Astrocyte of the spinal cord (primary cell): ENCODE measurements around the gene UTP18.
"Not testable (repeated sequence)": the region's sequence is repeated elsewhere in the genome, so short reads cannot be mapped to it uniquely, and the experiment has no call there.

Experiments used
- DNase-seq: peaks from one replicate; pipeline ENCODE4 v3.0.0; 2011; ENCODE audit warnings: low read depth, low spot score
- H3K4me3 ChIP-seq: 2 replicates; pipeline ENCODE4 v1.5.1; 2011; ENCODE audit warnings: low read depth, mild to moderate bottlenecking, low read length, moderate library complexity
- in situ Hi-C: cut with HindIII; loops from 2 replicates; pipeline ENCODE4 v1.10.0; 2017; ENCODE audit warnings: low sequenced_read_pairs
- TF ChIP-seq, protein P1 (sequence below): IDR thresholded peaks from 2 replicates; pipeline ENCODE4 v1.5.1; 2012; ENCODE audit warnings: low read depth, mild to moderate bottlenecking, low read length, inconsistent platforms

The UTP18 gene

DNA sequence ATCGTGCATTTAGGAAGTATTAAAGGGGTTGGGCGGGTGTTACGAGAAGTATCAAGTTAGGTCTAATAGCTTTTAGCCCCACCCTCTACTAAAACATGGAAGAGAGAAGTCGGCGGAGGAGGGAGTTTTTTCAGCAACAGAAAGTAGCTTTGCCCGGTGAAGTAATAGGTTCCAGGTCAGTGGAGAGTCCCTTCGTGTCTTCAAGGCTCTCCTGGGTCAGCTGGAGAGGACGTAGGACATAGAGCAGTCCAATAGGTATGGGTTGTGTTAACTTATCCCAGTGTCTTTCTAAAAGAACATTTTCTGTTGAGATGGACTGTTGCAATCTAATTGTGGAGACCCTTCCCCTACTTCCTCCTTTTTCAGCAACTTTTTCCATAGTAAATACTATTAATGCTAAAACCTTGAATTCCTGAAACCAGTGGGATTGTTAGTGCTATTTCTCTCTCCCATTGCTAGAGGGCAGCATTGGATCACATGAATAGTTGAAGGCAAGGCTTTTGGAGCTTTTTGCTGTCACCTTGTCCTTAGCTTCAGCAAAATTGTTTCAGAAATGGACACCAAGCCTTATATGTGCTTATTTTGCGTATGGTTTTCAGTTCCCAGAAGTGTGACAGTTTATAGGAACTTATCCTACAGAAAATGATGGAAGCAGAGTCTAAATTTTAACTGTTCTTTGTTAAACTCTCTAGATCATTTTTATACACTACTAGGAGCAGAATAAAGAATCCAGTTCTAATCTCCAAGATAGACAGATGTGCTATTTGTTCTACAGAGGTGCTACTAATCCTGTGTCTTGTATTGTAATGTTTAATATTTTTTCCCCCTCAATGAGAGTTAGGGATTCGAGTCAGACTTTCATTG, 38.4 kb downstream of the UTP18 start:
- H3K4me3 ChIP-seq = no peak overlapping the region
- TF ChIP-seq, protein P1, sequence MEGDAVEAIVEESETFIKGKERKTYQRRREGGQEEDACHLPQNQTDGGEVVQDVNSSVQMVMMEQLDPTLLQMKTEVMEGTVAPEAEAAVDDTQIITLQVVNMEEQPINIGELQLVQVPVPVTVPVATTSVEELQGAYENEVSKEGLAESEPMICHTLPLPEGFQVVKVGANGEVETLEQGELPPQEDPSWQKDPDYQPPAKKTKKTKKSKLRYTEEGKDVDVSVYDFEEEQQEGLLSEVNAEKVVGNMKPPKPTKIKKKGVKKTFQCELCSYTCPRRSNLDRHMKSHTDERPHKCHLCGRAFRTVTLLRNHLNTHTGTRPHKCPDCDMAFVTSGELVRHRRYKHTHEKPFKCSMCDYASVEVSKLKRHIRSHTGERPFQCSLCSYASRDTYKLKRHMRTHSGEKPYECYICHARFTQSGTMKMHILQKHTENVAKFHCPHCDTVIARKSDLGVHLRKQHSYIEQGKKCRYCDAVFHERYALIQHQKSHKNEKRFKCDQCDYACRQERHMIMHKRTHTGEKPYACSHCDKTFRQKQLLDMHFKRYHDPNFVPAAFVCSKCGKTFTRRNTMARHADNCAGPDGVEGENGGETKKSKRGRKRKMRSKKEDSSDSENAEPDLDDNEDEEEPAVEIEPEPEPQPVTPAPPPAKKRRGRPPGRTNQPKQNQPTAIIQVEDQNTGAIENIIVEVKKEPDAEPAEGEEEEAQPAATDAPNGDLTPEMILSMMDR = peak; percentile 80
- in situ Hi-C loops = no loop called here
- DNase-seq = peak; percentile 45

DNA sequence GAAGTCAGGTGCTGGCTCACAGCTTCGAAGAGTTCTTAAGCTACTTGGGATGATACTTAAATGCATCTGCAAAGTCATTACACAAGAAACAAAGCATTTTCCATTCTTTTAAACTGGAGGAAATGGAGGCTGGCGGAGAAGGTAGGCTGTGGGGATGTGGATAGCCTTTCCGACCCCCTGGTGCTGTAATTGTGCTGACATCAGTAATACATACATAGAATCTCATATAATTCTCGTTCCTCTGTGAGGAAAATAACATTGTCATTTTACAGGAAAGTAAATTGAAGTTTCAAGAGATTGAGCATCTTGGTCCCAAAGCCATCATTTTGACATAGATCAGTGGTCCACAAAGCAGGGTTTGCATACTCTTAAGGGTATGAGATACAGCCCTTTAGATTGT, 39.5 kb downstream of the UTP18 start:
- in situ Hi-C loops = no loop called here
- no peak overlapping the region for H3K4me3 ChIP-seq
- TF ChIP-seq, protein P1 = no peak
- DNase-seq = no peak

DNA sequence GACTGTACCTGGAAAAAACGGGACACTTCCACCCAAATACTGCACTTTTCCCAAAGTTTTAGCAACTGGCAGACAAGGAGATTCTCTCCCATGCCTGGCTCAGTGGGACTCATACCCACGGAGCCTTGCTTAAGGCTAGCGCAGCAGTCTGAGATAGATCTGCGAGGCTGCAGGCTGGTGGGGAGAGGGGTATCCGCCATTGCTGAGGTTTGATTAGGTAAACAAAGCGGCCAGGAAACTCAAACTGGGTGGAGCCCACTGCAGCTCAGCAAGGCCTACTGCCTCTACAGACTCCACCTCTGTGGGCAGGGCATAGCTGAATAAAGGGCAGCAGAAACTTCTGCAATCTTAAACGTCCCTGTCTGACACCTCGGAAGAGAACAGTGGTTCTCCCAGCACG, 44.8 kb downstream of the UTP18 start:
- no peak overlapping the region for H3K4me3 ChIP-seq
- DNase-seq = no peak
- TF ChIP-seq, protein P1 = no peak
- in situ Hi-C loops = no loop called here

DNA sequence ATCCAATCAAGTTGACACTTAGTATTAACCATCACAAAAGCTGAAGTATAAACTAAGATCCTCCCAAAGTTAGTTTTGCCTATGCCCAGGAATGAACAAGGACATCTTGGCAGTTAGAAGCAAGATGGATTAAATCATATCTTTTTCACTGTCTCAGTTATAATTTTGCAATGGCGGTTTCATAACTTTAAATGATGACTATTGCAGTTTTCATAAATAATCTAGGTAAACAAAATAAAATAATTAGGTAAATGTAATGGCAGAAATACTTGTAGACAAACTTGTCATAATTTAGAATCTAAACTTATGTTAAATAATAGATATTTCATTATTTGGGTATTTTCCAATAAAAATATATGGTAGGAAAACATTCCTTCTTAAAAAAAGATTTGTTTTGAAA, 51.7 kb downstream of the UTP18 start:
- in situ Hi-C loops = not testable (repeated sequence)

DNA sequence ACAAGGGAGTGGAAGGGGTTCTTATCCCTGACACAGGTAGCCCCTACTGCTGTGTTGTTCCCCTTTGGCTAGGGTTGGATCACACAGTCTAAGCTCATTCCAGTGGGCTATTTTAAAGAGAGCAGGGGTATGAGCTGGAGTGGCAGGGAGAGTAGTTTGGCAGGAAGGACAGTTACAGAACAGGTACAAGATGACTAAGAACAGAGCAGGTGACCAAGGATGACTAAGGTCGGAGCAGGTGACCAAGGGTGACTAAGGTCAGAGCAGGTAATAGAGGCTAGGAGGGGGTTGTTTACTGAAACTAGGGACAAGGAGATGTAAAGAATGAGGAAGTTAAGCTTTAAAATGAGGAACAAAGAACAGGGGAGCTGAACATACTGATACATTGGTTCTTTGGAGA, 58.8 kb downstream of the UTP18 start:
- no peak for DNase-seq
- in situ Hi-C loops = no loop called here
- TF ChIP-seq, protein P1 = no peak
- no peak overlapping the region for H3K4me3 ChIP-seq

More for the DNA sequence above, 51.7 kb downstream of the UTP18 start:
- not testable (repeated sequence) for DNase-seq, H3K4me3 ChIP-seq

DNA sequence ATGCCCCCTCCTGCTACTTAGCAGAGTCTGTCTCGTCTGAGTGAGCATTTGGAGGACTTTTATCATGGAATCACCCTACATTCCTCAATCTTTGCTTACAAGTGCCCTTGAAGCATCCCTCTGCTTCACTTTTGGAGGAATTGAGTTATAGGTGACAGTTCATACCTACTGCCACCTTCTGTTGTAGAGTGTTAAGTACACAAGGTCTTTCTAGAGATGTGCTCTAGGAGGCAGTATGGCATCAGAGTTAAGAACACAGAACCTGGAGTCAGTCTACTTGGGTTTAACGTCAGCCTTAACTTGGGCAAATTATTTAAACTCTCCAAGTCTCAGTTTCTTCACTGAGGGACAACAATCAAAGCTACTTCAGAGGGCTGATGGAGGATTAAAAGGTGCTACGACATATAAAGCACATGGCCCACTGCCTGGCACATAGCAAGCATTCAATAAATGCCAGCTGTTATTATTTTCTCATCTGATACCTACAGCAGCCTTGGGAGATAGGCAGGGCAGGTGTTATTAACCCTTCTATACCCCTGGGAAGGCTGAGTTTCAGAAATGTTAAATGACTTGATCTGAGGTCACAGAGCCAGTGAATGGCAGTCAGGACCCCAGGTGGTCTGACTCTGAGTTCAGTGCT, 62.2 kb downstream of the UTP18 start:
- no peak overlapping the region for H3K4me3 ChIP-seq
- in situ Hi-C loops = no loop called here
- DNase-seq = no peak
- TF ChIP-seq, protein P1 = peak; percentile 15

DNA sequence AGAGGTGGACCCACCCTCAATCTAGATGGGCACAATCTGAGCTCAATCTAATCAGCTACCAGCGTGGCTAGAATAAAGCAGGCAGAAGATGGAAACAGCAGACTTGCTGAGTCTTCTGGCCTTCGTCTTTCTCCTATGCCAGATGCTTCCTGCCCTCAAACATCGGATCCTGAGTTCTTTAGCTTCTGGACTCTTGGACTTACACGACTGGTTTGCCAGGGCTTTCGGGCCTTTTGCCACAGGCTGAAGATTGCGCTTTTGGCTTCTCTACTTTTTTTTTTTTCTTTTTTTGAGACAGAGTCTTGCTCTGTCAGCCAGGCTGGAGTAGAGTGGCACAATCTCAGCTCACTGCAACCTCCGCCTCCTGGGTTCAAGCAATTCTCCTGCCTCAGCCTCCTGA, 65.1 kb downstream of the UTP18 start:
- no peak for DNase-seq
- H3K4me3 ChIP-seq = no peak overlapping the region
- TF ChIP-seq, protein P1 = no peak
- in situ Hi-C loops = no loop called here

DNA sequence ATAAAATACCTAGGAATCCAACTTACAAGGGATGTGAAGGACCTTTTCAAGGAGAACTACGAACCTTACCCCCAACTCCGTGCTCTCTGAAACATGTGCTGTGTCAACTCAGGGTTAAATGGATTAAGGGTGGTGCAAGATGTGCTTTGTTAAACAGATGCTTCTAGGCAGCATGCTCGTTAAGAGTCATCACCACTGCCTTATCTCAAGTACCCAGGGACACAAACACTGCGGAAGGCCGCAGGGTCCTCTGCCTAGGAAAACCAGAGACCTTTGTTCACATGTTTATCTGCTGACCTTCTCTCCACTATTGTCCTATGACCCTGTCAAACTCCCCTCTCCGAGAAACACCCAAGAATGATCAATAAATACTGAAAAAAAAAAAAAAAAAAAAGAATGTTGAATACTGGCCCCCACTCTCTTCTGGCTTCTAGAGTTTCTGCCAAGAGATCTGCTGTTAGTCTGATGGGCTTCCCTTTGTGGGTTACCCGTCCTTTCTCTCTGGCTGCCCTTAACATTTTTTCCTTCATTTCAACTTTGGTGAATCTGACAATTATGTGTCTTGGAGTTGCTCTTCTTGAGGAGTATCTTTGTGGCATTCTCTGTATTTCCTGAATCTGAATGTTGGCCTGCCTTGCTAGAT, 70.6 kb downstream of the UTP18 start:
- H3K4me3 ChIP-seq, in situ Hi-C loops, DNase-seq: not testable (repeated sequence)
